B cell (primary cell): ENCODE measurements around the gene IGFBP3. TPM values are rescaled to one million over a fixed set of nuclear protein-coding genes. Genes with fewer than 3 reads are reported as not detected.
"Not testable (repeated sequence)": the region's sequence is repeated elsewhere in the genome, so short reads cannot be mapped to it uniquely, and the experiment has no call there.

Experiments
- ATAC-seq: fragments of 200-7000 bp; cut with Tn5 transposase; one replicate; pipeline ENCODE4 v1.10.0; 2021; ENCODE audit warnings: low read depth, mild to moderate bottlenecking, moderate number of reproducible peaks, moderate library complexity
- CTCF ChIA-PET: fragments of 350-600 bp; sonication (Branson Sonifier 250); formaldehyde crosslinking; loops from one replicate; lab custom pipeline; 2021; ENCODE audit warnings: antibody characterized with exemption, inconsistent platforms; lab: Charles Lee
- POLR2A ChIA-PET: fragments of 350-600 bp; sonication (Branson Sonifier 250); formaldehyde crosslinking; loops from one replicate; lab custom pipeline; 2021; ENCODE audit warnings: antibody characterized with exemption; lab: Charles Lee
- DNase-seq: peaks from one replicate; pipeline ENCODE4 v3.0.0; 2013
- H2AFZ ChIP-seq: 2 replicates; pipeline ENCODE4 v1.6.1; 2012; ENCODE audit warnings: mild to moderate bottlenecking, low read depth, low read length; ENCODE audit not compliant: insufficient read depth, poor library complexity, severe bottlenecking
- H3K27ac ChIP-seq, 2 donors: 1 replicate in 1 of 2; 2 replicates in 1 of 2; pipeline ENCODE4 v1.5.1; 2012 to 2013; ENCODE audit warnings: low read length in 2 of 2, mild to moderate bottlenecking in 2 of 2, moderate library complexity in 1 of 2
- H3K27me3 ChIP-seq, 4 experiments: fragments of 200-600 bp in 1 of 4; sonication (generic) in 1 of 4; replicated peaks in 1 of 4; 1 replicate in 2 of 4; 2 replicates in 2 of 4; pipeline versions ENCODE4 v1.6.1 to v1.7.0; 2013 to 2016; ENCODE audit warnings: low read length in 3 of 4, mild to moderate bottlenecking in 2 of 4, mixed read lengths in 1 of 4, moderate library complexity in 1 of 4; ENCODE audit not compliant: insufficient read depth in 4 of 4, control insufficient read depth in 3 of 4; ENCODE audit errors: control extremely low read depth in 1 of 4
- H3K36me3 ChIP-seq, 2 experiments: replicated peaks in 1 of 2; 1 replicate in 1 of 2; 2 replicates in 1 of 2; pipeline versions ENCODE4 v1.6.1 to v1.7.1; 2013; ENCODE audit warnings: low read length in 1 of 2; ENCODE audit not compliant: insufficient read depth in 2 of 2, control insufficient read depth in 1 of 2; ENCODE audit errors: control extremely low read depth in 1 of 2, extremely low read depth in 1 of 2
- H3K4me1 ChIP-seq, 2 donors: fragments of 200-600 bp in 1 of 2; sonication (generic) in 1 of 2; 1 replicate in 1 of 2; 2 replicates in 1 of 2; pipeline versions ENCODE4 v1.5.1 to v1.6.1; 2013 to 2017; ENCODE audit warnings: low read length in 2 of 2; ENCODE audit not compliant: control insufficient read depth in 2 of 2, insufficient read depth in 2 of 2
- H3K4me2 ChIP-seq: replicated peaks from 2 replicates; pipeline ENCODE3; 2012; ENCODE audit warnings: mild to moderate bottlenecking, low read depth, low read length; ENCODE audit not compliant: poor library complexity, severe bottlenecking
- H3K4me3 ChIP-seq, 5 experiments: fragments of 200-600 bp in 1 of 5; sonication (generic) in 1 of 5; 1 replicate in 3 of 5; 2 replicates in 2 of 5; pipeline versions ENCODE4 v1.5.1 to v1.7.0; 2011 to 2016; ENCODE audit warnings: low read length in 4 of 5, mild to moderate bottlenecking in 4 of 5, low read depth in 2 of 5, control low read depth in 1 of 5, moderate library complexity in 1 of 5; ENCODE audit not compliant: insufficient read depth in 1 of 5; ENCODE audit errors: control extremely low read depth in 1 of 5, extremely low read depth in 1 of 5
- H3K79me2 ChIP-seq: fragments of 200-600 bp; sonication (generic); one replicate; pipeline ENCODE4 v1.6.0; 2016; ENCODE audit warnings: low read length; ENCODE audit not compliant: control insufficient read depth, insufficient read depth
- H3K9ac ChIP-seq: fragments of 200-600 bp; sonication (generic); 2 replicates; pipeline ENCODE4 v1.6.1; 2017; ENCODE audit warnings: mild to moderate bottlenecking, low read length, moderate library complexity
- H3K9me3 ChIP-seq, 3 donors: one replicate each; pipeline versions ENCODE4 v1.6.1 to v1.7.1; 2013; ENCODE audit warnings: low read length in 2 of 3; ENCODE audit not compliant: control insufficient read depth in 2 of 3, insufficient read depth in 1 of 3; ENCODE audit errors: control extremely low read depth in 1 of 3
- H4K20me1 ChIP-seq: 2 replicates; pipeline ENCODE4 v1.6.0; 2012; ENCODE audit warnings: mild to moderate bottlenecking, low read length; ENCODE audit not compliant: insufficient read depth, control insufficient read depth, poor library complexity, severe bottlenecking
- H3K27ac Mint-ChIP-seq: one replicate; pipeline ENCODE4 v1.8.0; 2021; ENCODE audit warnings: mixed read lengths
- H3K27me3 Mint-ChIP-seq: one replicate; pipeline ENCODE4 v1.8.0; 2021; ENCODE audit warnings: mixed read lengths
- H3K4me1 Mint-ChIP-seq: one replicate; pipeline ENCODE4 v1.8.0; 2021; ENCODE audit warnings: mixed read lengths
- H3K4me3 Mint-ChIP-seq: one replicate; pipeline ENCODE4 v1.8.0; 2021; ENCODE audit warnings: mixed read lengths
- H3K9me3 Mint-ChIP-seq: one replicate; pipeline ENCODE4 v1.8.0; 2022; ENCODE audit warnings: mixed read lengths; ENCODE audit not compliant: insufficient read depth
- CTCF ChIP-seq: fragments of 200-600 bp; IDR thresholded peaks from one replicate; pipeline ENCODE4 v1.8.0; 2022; ENCODE audit warnings: antibody characterized with exemption, mild to moderate bottlenecking
- EZH2 ChIP-seq: IDR thresholded peaks from 2 replicates; pipeline ENCODE4 v1.6.1; 2012; ENCODE audit warnings: borderline replicate concordance, low read depth, mild to moderate bottlenecking, moderate library complexity, low read length; ENCODE audit not compliant: insufficient read depth, poor library complexity, severe bottlenecking
- WGBS: methylation state at CpG from one replicate; pipeline ENCODE4 v1.1.5; 2013; ENCODE audit warnings: missing lambda C conversion rate; ENCODE audit not compliant: insufficient coverage; 5-methylcytosine and 5-hydroxymethylcytosine counted together
- intact Hi-C: fragments of 100-400 bp; cut with micrococcal nuclease; formaldehyde crosslinking; loops from one replicate; pipeline ENCODE4 v1.10.0; 2022
- polyA plus RNA-seq: library from polyadenylated mRNA; depleted of rRNA; stranded (reverse); fragments of >200 nt; gene quantifications from 2 replicates; pipeline ENCODE4 v1.2.3, GENCODE V29; 2012
- total RNA-seq, 2 donors: library from RNA; stranded (reverse); fragments of 120-200 nt in 1 of 2; gene quantifications; 1 replicate in 1 of 2; 2 replicates in 1 of 2; pipeline versions ENCODE4 v1.2.3 to v1.2.4, GENCODE V29; 2013 to 2022

The IGFBP3 gene
- total and polyA plus RNA-seq, 2 donors (not counting 1 experiment from before 2014, with no cell fraction given): not detected

GRCh38 chr7:45955286-45955685 is 34.2 kb upstream of the IGFBP3 start:
- Histone ChIP-seq H3K27ac (no peak overlapping the region), H3K79me2 (no peaks in the 10 kb centered on the region), H3K36me3 (no peaks in the 10 kb centered on the region), H3K4me3 (no peak overlapping the region), H3K9ac (no peak overlapping the region), H3K9me3 (peaks cover 0 to 8% (median 0%) of the 10 kb centered on the region in 3 donors), H3K4me1 (no peaks in the 10 kb centered on the region), H3K4me2 (no peak overlapping the region), H3K27me3 (no peaks in the 10 kb centered on the region), H4K20me1 (no peaks in the 10 kb centered on the region), H2AFZ (no peak overlapping the region)
- ATAC-seq: no peak
- Mint-ChIP-seq H3K4me1 (no peaks in the 10 kb centered on the region), H3K4me3 (no peak overlapping the region), H3K27me3 (no peaks in the 10 kb centered on the region), H3K27ac (no peak overlapping the region), H3K9me3 (peaks cover 2% of the 10 kb centered on the region)
- TF ChIP-seq CTCF (no peak), EZH2 (no peak)
- intact Hi-C loops: no loop called here
- no CpG with 5 or more reads among the region's 1 CpG for WGBS
- ChIA-PET POLR2A (no interaction called here), CTCF (no interaction called here)
- DNase-seq: no peak

GRCh38 chr7:45953055-45953454 is 32.0 kb upstream of the IGFBP3 start:
- intact Hi-C loops, H3K27me3 Mint-ChIP-seq, H3K9me3 Mint-ChIP-seq, H3K27ac Mint-ChIP-seq, DNase-seq, H3K79me2 ChIP-seq, H2AFZ ChIP-seq, H3K9me3 ChIP-seq, H3K4me3 Mint-ChIP-seq, CTCF ChIA-PET, H3K27ac ChIP-seq, H3K4me3 ChIP-seq, POLR2A ChIA-PET, H3K27me3 ChIP-seq, H3K4me1 Mint-ChIP-seq, ATAC-seq, H3K9ac ChIP-seq, H3K4me1 ChIP-seq, H4K20me1 ChIP-seq, H3K36me3 ChIP-seq, H3K4me2 ChIP-seq: not testable (repeated sequence)
- WGBS: 89% methylated on average over 16 of the region's 23 CpGs
